GM12878 (cell line): ENCODE data around the gene SELENOS. TPM values are rescaled to one million over a fixed set of nuclear protein-coding genes. Genes with fewer than 3 reads are reported as not detected.

Source experiments
- ATF7 ChIP-seq: fragments of 450-650 bp; IDR thresholded peaks from 2 replicates; pipeline ENCODE4 v1.6.1; 2016; ENCODE audit warnings: low read depth, mild to moderate bottlenecking
- BHLHE40 ChIP-seq, 2 experiments: fragments of 450-650 bp in 1 of 2; IDR thresholded peaks; 2 replicates each; pipeline ENCODE4 v1.6.1; 2011 to 2017; ENCODE audit warnings: low read depth in 2 of 2, borderline replicate concordance in 1 of 2, improper control_type of control experiment in 1 of 2, low read length in 1 of 2, mild to moderate bottlenecking in 1 of 2
- CBFB ChIP-seq: IDR thresholded peaks from 2 replicates; pipeline ENCODE4 v1.6.1; 2016; ENCODE audit warnings: antibody characterized with exemption, low read depth
- CREM ChIP-seq: IDR thresholded peaks from 2 replicates; pipeline ENCODE4 v1.6.1; 2014; ENCODE audit warnings: antibody characterized with exemption, low read depth
- DPF2 ChIP-seq: fragments of 450-650 bp; IDR thresholded peaks from 2 replicates; pipeline ENCODE4 v1.6.1; 2017; ENCODE audit warnings: mild to moderate bottlenecking
- GABPA ChIP-seq: IDR thresholded peaks from 2 replicates; pipeline ENCODE4 v1.6.1; 2014; ENCODE audit warnings: antibody characterized with exemption, low read depth, mild to moderate bottlenecking, inconsistent platforms
- GATAD2B ChIP-seq: fragments of 450-650 bp; conservative IDR thresholded peaks from 2 replicates; pipeline ENCODE4 v1.6.1; 2017; ENCODE audit warnings: low read depth, mild to moderate bottlenecking, moderate library complexity
- HDAC6 ChIP-seq: fragments of 200-600 bp; sonication (generic); IDR thresholded peaks from one replicate; pipeline ENCODE4 v1.8.0; 2017; ENCODE audit warnings: antibody characterized with exemption; ENCODE audit not compliant: unreplicated experiment
- IKZF2 ChIP-seq, 2 experiments: fragments of 450-650 bp; IDR thresholded peaks; 2 replicates each; pipeline ENCODE4 v1.6.1; 2017; ENCODE audit warnings: mild to moderate bottlenecking in 2 of 2, moderate library complexity in 2 of 2
- IRF4 ChIP-seq: IDR thresholded peaks from 2 replicates; pipeline ENCODE4 v1.6.1; 2011; ENCODE audit warnings: low read depth, low read length
- KDM1A ChIP-seq: fragments of 200-600 bp; sonication (generic); IDR thresholded peaks from 2 replicates; pipeline ENCODE4 v1.6.1; 2016; ENCODE audit warnings: borderline replicate concordance
- NFIC ChIP-seq: IDR thresholded peaks from 2 replicates; pipeline ENCODE4 v1.6.1; 2012; ENCODE audit warnings: low read depth, mild to moderate bottlenecking, inconsistent platforms, low read length, moderate library complexity
- NFYB ChIP-seq: IDR thresholded peaks from 2 replicates; pipeline ENCODE4 v1.6.1; 2011; ENCODE audit warnings: low read depth, mild to moderate bottlenecking, low read length, improper control_type of control experiment, moderate library complexity; ENCODE audit not compliant: insufficient read depth
- NR2C1 ChIP-seq: fragments of 450-650 bp; IDR thresholded peaks from 2 replicates; pipeline ENCODE4 v1.6.1; 2017; ENCODE audit warnings: antibody characterized with exemption, mild to moderate bottlenecking, moderate library complexity
- PAX8 ChIP-seq: fragments of 450-650 bp; IDR thresholded peaks from 2 replicates; pipeline ENCODE4 v1.6.1; 2017; ENCODE audit warnings: mild to moderate bottlenecking, moderate library complexity
- POLR2AphosphoS2 ChIP-seq: IDR thresholded peaks from 2 replicates; pipeline ENCODE4 v1.6.1; 2011; ENCODE audit warnings: low read depth, mild to moderate bottlenecking, low read length, improper control_type of control experiment, moderate library complexity
- SIX5 ChIP-seq: IDR thresholded peaks from 2 replicates; pipeline ENCODE4 v1.6.1; 2011; ENCODE audit warnings: mild to moderate bottlenecking, low read depth, low read length, moderate library complexity; ENCODE audit not compliant: severe bottlenecking
- SPI1 ChIP-seq: IDR thresholded peaks from 2 replicates; pipeline ENCODE4 v1.6.1; 2011; ENCODE audit warnings: low read depth, mild to moderate bottlenecking, low read length, moderate library complexity, borderline replicate concordance; ENCODE audit not compliant: insufficient read depth
- SUPT20H ChIP-seq: IDR thresholded peaks from 2 replicates; pipeline ENCODE4 v1.6.1; 2011; ENCODE audit warnings: low read depth, mild to moderate bottlenecking, low read length, moderate library complexity, borderline replicate concordance; ENCODE audit not compliant: control insufficient read depth
- ZNF592 ChIP-seq: fragments of 450-650 bp; IDR thresholded peaks from 2 replicates; pipeline ENCODE4 v1.6.1; 2017; ENCODE audit warnings: mild to moderate bottlenecking, moderate library complexity
- polyA plus RNA-seq, 11 experiments: library from polyadenylated mRNA; depleted of rRNA in 4 of 11; unstranded in 6 of 11; stranded (reverse) in 5 of 11; fragments of >200 nt; fragmentation: Nextera tagmentation in 4 of 11; fragmentation: Illumina TruSeq in 1 of 11; extraction: Ambion mirVana in 4 of 11; extraction: Trizol in 1 of 11; gene quantifications; 1 replicate in 1 of 11; 2 replicates in 10 of 11; pipeline versions ENCODE4 v1.2.1 to v1.2.3, GENCODE V29; 2011 to 2016; ENCODE audit warnings: inconsistent platforms in 2 of 11, missing spikeins in 2 of 11, low read depth in 1 of 11
- total RNA-seq, 4 experiments: library from RNA; depleted of rRNA in 3 of 4; stranded (reverse); fragments of >200 nt in 3 of 4; fragmentation: Illumina TruSeq in 1 of 4; extraction: Trizol in 1 of 4; gene quantifications; 2 replicates each; pipeline versions ENCODE4 v1.2.1 to v1.2.3, GENCODE V29; 2013 to 2021
- TF ChIP-seq, protein P1 (sequence below): IDR thresholded peaks from 2 replicates; pipeline ENCODE4 v1.6.1; 2011; ENCODE audit warnings: low read depth, low read length, improper control_type of control experiment, borderline replicate concordance
- TF ChIP-seq, protein P2 (sequence below): fragments of 450-650 bp; IDR thresholded peaks from 2 replicates; pipeline ENCODE4 v1.6.1; 2016; ENCODE audit warnings: mild to moderate bottlenecking
- TF ChIP-seq, protein P3 (sequence below): IDR thresholded peaks from 2 replicates; pipeline ENCODE4 v1.6.1; 2011; ENCODE audit warnings: low read depth, mild to moderate bottlenecking, low read length, moderate library complexity, borderline replicate concordance; ENCODE audit errors: extremely low read depth

SELENOS gene
- total and polyA plus RNA-seq, 10 of the 15 experiments (the other 5 are each of a cell fraction or from before 2014, with no cell fraction given) = 25.8 to 90.1 (median 37.3) TPM

- TF ChIP-seq CBFB (peak; percentile 83; the same call in 1 of the 2 replicates), SIX5 (no peak), HDAC6 (no peak), NFIC (no peak), ZNF592 (no peak), SUPT20H (no peak), NFYB (peak; percentile 82), GABPA (peak; percentile 69; the same call in 1 of the 2 replicates), ATF7 (no peak), BHLHE40 (IDR thresholded peaks at IDR 0.05; ENCODE audit: borderline replicate concordance in 1 of 2, low read depth in 2 of 2, low read length in 1 of 2) (peak; percentile 80 to 88), PAX8 (no peak), IRF4 (0 out of 2 replicates have a peak, but pooled peaks have one; percentile 38), SPI1 (peak; percentile 78; the same call in 1 of the 2 replicates), IKZF2 (IDR thresholded peaks at IDR 0.05) (peak; percentile 49 to 73; a peak in 3 of 4 replicates), GATAD2B (0 out of 2 replicates have a peak, but pooled peaks have one; percentile 33), DPF2 (no peak; the same call in 1 of the 2 replicates), POLR2AphosphoS2 (no peak), NR2C1 (no peak), CREM (peak; percentile 47; the same call in 1 of the 2 replicates), KDM1A (no peak)
- TF ChIP-seq, protein P1, sequence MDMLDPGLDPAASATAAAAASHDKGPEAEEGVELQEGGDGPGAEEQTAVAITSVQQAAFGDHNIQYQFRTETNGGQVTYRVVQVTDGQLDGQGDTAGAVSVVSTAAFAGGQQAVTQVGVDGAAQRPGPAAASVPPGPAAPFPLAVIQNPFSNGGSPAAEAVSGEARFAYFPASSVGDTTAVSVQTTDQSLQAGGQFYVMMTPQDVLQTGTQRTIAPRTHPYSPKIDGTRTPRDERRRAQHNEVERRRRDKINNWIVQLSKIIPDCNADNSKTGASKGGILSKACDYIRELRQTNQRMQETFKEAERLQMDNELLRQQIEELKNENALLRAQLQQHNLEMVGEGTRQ = peak; percentile 72
- TF ChIP-seq, protein P2, sequence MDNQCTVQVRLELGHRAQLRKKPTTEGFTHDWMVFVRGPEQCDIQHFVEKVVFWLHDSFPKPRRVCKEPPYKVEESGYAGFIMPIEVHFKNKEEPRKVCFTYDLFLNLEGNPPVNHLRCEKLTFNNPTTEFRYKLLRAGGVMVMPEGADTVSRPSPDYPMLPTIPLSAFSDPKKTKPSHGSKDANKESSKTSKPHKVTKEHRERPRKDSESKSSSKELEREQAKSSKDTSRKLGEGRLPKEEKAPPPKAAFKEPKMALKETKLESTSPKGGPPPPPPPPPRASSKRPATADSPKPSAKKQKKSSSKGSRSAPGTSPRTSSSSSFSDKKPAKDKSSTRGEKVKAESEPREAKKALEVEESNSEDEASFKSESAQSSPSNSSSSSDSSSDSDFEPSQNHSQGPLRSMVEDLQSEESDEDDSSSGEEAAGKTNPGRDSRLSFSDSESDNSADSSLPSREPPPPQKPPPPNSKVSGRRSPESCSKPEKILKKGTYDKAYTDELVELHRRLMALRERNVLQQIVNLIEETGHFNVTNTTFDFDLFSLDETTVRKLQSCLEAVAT = no peak
- TF ChIP-seq, protein P3, sequence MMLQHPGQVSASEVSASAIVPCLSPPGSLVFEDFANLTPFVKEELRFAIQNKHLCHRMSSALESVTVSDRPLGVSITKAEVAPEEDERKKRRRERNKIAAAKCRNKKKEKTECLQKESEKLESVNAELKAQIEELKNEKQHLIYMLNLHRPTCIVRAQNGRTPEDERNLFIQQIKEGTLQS = peak; percentile 25; the same call in 1 of the 2 replicates
Measured at GRCh38 chr15:101242160-101242998, 34.9 kb downstream of the SELENOS start (continued).
